ENCODE results near the gene NEAT1. TPM values are rescaled to one million over a fixed set of nuclear protein-coding genes. Genes with fewer than 3 reads are reported as not detected.

NEAT1 gene
- polyA plus RNA-seq: 1,000 to 10,000 TPM in 1 of 2 donors, 100 to 1,000 TPM in 1; 536 to 1,203 TPM

DNA sequence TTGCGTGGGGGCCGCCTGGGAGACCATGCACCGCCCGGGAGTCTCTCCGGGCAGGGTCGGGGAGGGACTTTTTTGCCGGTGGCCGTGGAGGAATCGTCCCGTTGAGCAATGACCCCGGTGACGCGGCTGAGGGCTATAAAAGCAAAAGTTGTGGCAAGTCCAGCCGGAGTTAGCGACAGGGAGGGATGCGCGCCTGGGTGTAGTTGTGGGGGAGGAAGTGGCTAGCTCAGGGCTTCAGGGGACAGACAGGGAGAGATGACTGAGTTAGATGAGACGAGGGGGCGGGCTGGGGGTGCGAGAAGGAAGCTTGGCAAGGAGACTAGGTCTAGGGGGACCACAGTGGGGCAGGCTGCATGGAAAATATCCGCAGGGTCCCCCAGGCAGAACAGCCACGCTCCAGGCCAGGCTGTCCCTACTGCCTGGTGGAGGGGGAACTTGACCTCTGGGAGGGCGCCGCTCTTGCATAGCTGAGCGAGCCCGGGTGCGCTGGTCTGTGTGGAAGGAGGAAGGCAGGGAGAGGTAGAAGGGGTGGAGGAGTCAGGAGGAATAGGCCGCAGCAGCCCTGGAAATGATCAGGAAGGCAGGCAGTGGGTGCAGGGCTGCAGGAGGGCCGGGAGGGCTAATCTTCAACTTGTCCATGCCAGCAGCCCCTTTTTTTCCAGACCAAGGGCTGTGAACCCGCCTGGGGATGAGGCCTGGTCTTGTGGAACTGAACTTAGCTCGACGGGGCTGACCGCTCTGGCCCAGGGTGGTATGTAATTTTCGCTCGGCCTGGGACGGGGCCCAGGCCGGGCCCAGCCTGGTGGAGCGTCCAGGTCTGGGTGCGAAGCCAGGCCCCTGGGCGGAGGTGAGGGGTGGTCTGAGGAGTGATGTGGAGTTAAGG lies at the start of gene NEAT1:
TSS of gene NEAT1 (plus strand) at position 166 of the 883 bp plus-strand sequence.
- Histone ChIP-seq H3K9me3 (ENCODE audit: control insufficient read depth in 2 of 2, insufficient read depth in 1 of 2, low read depth in 1 of 2, low read length in 1 of 2) (no peaks in the 10 kb centered on the region), H3K4me1 (ENCODE audit: control insufficient read depth in 2 of 2, insufficient read depth in 2 of 2, low read length in 1 of 2) (peaks cover 6 to 13% of the 10 kb centered on the region in 2 donors)

GRCh38 chr11:65373839-65374580 lies 48.6 kb upstream of the NEAT1 start:
- Histone ChIP-seq H3K27me3 (ENCODE audit: control insufficient read depth in 1 of 2, insufficient read depth in 2 of 2, low read length in 2 of 2) (no peaks in the 10 kb centered on the region), H3K4me3 (ENCODE audit: low read depth in 1 of 2, low read length in 2 of 2) (no peak overlapping the region)
- 84 to 90% methylated on average over 14 of the region's 14 CpGs for WGBS, 2 donors

More for the DNA sequence above, at the start of gene NEAT1:
- Histone ChIP-seq H3K27ac (ENCODE audit: low read depth in 2 of 2, low read length in 1 of 2) (peak within 1 kb of the TSS; percentile 99), H3K27me3 (ENCODE audit: control insufficient read depth in 1 of 2, insufficient read depth in 2 of 2, low read length in 2 of 2) (no peaks in the 10 kb centered on the region), H3K4me3 (ENCODE audit: low read depth in 1 of 2, low read length in 2 of 2) (peak within 1 kb of the TSS; percentile 87 to 100), H3K36me3 (ENCODE audit: control insufficient read depth in 2 of 2, insufficient read depth in 2 of 2, low read length in 1 of 2) (peaks cover 0 to 5% of the 10 kb centered on the region in 2 donors)
- 1% methylated on average over 39 to 40 of the region's 40 CpGs for WGBS, 2 donors

GRCh38 chr11:65375012-65375411 lies 47.6 kb upstream of the NEAT1 start:
- Histone ChIP-seq H3K4me3 (ENCODE audit: low read depth in 1 of 2, low read length in 2 of 2) (no peak overlapping the region), H3K27ac (ENCODE audit: low read depth in 2 of 2, low read length in 1 of 2) (peak overlapping the region in 1 of 2 donors; percentile 34), H3K4me1 (ENCODE audit: control insufficient read depth in 2 of 2, insufficient read depth in 2 of 2, low read length in 1 of 2) (peaks cover 2 to 3% of the 10 kb centered on the region in 2 donors), H3K27me3 (ENCODE audit: control insufficient read depth in 1 of 2, insufficient read depth in 2 of 2, low read length in 2 of 2) (no peaks in the 10 kb centered on the region), H3K36me3 (ENCODE audit: control insufficient read depth in 2 of 2, insufficient read depth in 2 of 2, low read length in 1 of 2) (no peaks in the 10 kb centered on the region), H3K9me3 (ENCODE audit: control insufficient read depth in 2 of 2, insufficient read depth in 1 of 2, low read depth in 1 of 2, low read length in 1 of 2) (no peaks in the 10 kb centered on the region)
- 61 to 65% methylated on average over 8 of the region's 8 CpGs for WGBS, 2 donors

More at GRCh38 chr11:65373839-65374580, 48.6 kb upstream of the NEAT1 start:
- no peaks in the 10 kb centered on the region for H3K9me3 ChIP-seq (ENCODE audit: control insufficient read depth in 2 of 2, insufficient read depth in 1 of 2, low read depth in 1 of 2, low read length in 1 of 2)
- H3K27ac ChIP-seq (ENCODE audit: low read depth in 2 of 2, low read length in 1 of 2): no peak overlapping the region
- peaks cover 2 to 3% of the 10 kb centered on the region in 2 donors for H3K4me1 ChIP-seq (ENCODE audit: control insufficient read depth in 2 of 2, insufficient read depth in 2 of 2, low read length in 1 of 2)
- H3K36me3 ChIP-seq (ENCODE audit: control insufficient read depth in 2 of 2, insufficient read depth in 2 of 2, low read length in 1 of 2): no peaks in the 10 kb centered on the region

DNA sequence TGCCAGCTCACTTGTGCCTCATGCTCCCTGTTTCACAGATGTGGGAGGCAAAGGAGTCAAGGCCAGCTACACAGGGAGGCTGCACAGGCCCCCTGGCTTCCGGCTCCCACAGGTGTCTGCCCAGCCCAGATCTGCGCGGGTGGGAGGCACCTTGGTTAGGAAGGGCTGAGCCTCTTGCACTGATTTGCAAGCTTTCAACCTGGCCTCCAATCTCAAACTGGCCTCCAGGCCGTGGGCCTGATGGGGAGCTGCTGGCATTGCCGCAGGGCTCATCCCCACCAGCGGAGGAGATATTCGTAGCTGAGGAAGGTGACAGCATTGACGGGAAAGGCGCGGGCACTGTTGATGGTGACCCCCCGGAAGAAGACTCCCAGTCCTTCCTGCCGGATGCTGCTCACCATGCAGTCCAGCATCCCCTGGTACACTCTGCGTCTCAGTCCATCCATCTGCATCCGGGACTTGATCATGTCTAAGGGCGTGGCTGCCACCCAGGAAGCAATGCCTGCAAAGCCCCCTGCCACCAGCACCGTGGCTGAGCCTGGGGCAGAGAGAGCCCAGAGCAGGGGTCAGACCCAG lies 46.4 kb upstream of the NEAT1 start:
- H3K4me3 ChIP-seq (ENCODE audit: low read depth in 1 of 2, low read length in 2 of 2): no peak overlapping the region
- H3K27me3 ChIP-seq (ENCODE audit: control insufficient read depth in 1 of 2, insufficient read depth in 2 of 2, low read length in 2 of 2): no peaks in the 10 kb centered on the region
- H3K4me1 ChIP-seq (ENCODE audit: control insufficient read depth in 2 of 2, insufficient read depth in 2 of 2, low read length in 1 of 2): peaks cover 5 to 10% of the 10 kb centered on the region in 2 donors
- no peaks in the 10 kb centered on the region for H3K36me3 ChIP-seq (ENCODE audit: control insufficient read depth in 2 of 2, insufficient read depth in 2 of 2, low read length in 1 of 2)
- H3K27ac ChIP-seq (ENCODE audit: low read depth in 2 of 2, low read length in 1 of 2): no peak overlapping the region
- no peaks in the 10 kb centered on the region for H3K9me3 ChIP-seq (ENCODE audit: control insufficient read depth in 2 of 2, insufficient read depth in 1 of 2, low read depth in 1 of 2, low read length in 1 of 2)
- 88 to 89% methylated on average over 16 of the region's 16 CpGs for WGBS, 2 donors

DNA sequence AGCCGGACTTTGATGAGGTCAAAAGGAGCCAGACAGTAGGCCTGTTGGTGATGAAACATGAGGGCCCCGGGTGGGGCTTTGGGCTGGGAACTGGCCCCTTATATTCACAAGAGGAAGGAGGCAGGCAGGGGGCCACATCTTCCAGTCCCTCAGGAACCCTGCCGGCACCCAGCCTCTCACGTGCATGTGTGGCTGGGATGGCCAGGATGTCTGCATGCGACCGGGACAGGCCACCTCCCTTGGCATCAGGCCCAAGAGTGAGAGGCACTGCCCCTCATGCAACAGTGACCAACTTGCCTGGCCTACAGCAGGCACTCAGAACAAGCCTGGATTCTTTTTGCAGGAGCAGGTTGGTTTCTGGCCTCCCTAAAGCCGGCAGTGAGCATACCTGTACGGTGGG lies 45.6 kb upstream of the NEAT1 start:
- WGBS, 2 donors: 74% methylated on average over 8 of the region's 8 CpGs
- Histone ChIP-seq H3K4me3 (ENCODE audit: low read depth in 1 of 2, low read length in 2 of 2) (no peak overlapping the region), H3K9me3 (ENCODE audit: control insufficient read depth in 2 of 2, insufficient read depth in 1 of 2, low read depth in 1 of 2, low read length in 1 of 2) (no peaks in the 10 kb centered on the region), H3K36me3 (ENCODE audit: control insufficient read depth in 2 of 2, insufficient read depth in 2 of 2, low read length in 1 of 2) (no peaks in the 10 kb centered on the region), H3K4me1 (ENCODE audit: control insufficient read depth in 2 of 2, insufficient read depth in 2 of 2, low read length in 1 of 2) (peaks cover 5 to 10% of the 10 kb centered on the region in 2 donors), H3K27ac (ENCODE audit: low read depth in 2 of 2, low read length in 1 of 2) (no peak overlapping the region), H3K27me3 (ENCODE audit: control insufficient read depth in 1 of 2, insufficient read depth in 2 of 2, low read length in 2 of 2) (no peaks in the 10 kb centered on the region)

- H3K27me3 ChIP-seq (ENCODE audit: control insufficient read depth in 1 of 2, insufficient read depth in 2 of 2, low read length in 2 of 2): no peaks in the 10 kb centered on the region
- H3K4me3 ChIP-seq (ENCODE audit: low read depth in 1 of 2, low read length in 2 of 2): no peak overlapping the region
- no peaks in the 10 kb centered on the region for H3K36me3 ChIP-seq (ENCODE audit: control insufficient read depth in 2 of 2, insufficient read depth in 2 of 2, low read length in 1 of 2)
- peaks cover 5 to 13% of the 10 kb centered on the region in 2 donors for H3K4me1 ChIP-seq (ENCODE audit: control insufficient read depth in 2 of 2, insufficient read depth in 2 of 2, low read length in 1 of 2)
- H3K9me3 ChIP-seq (ENCODE audit: control insufficient read depth in 2 of 2, insufficient read depth in 1 of 2, low read depth in 1 of 2, low read length in 1 of 2): no peaks in the 10 kb centered on the region
- peak overlapping the region in 1 of 2 donors; percentile 27 for H3K27ac ChIP-seq (ENCODE audit: low read depth in 2 of 2, low read length in 1 of 2)
- WGBS, 2 donors: 88 to 90% methylated on average over 8 of the region's 8 CpGs
These were observed 44.8 kb upstream of the NEAT1 start for GRCh38 chr11:65377777-65378176.

DNA sequence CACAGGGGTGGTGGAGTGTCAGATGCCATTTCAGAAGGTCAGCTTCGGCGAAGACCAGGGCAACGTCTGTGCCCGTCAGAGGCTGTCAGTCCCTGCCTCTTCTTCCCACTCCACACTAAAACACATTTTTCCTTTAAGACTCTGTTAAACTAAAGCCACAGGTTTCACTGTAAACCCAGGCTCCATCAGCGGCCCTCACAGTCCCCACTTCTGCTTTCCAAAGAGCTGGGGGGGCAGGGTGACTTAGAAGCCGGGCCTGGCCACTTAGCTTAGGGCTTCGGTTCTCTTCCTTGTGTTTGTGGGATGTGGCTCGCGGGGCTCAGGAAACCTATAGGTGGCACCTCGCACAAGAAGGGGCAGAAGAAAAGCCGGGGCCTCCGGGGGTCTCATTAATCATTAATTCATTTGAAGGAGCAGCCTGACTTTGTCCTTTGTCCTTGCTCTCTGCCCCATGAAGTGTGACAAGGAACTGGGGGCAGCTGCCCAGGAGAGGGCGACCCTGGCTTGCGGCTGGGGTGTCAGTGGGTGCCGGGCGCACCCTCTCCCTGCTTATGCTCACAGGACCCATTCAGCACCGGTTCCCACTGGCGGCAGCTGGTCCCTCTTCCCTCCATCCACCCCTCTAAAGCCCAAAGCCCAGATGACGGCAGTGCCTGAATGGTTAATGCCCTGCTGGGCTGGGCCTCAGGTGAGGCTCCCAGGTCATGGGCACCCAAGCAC lies 44.2 kb upstream of the NEAT1 start:
- H3K4me1 ChIP-seq (ENCODE audit: control insufficient read depth in 2 of 2, insufficient read depth in 2 of 2, low read length in 1 of 2): peaks cover 5 to 18% of the 10 kb centered on the region in 2 donors
- no peaks in the 10 kb centered on the region for H3K27me3 ChIP-seq (ENCODE audit: control insufficient read depth in 1 of 2, insufficient read depth in 2 of 2, low read length in 2 of 2)
- no peaks in the 10 kb centered on the region for H3K36me3 ChIP-seq (ENCODE audit: control insufficient read depth in 2 of 2, insufficient read depth in 2 of 2, low read length in 1 of 2)
- H3K27ac ChIP-seq (ENCODE audit: low read depth in 2 of 2, low read length in 1 of 2): peak overlapping the region in 1 of 2 donors; percentile 27
- H3K4me3 ChIP-seq (ENCODE audit: low read depth in 1 of 2, low read length in 2 of 2): no peak overlapping the region
- no peaks in the 10 kb centered on the region for H3K9me3 ChIP-seq (ENCODE audit: control insufficient read depth in 2 of 2, insufficient read depth in 1 of 2, low read depth in 1 of 2, low read length in 1 of 2)
- 66 to 81% methylated on average over 19 of the region's 19 CpGs for WGBS, 2 donors

GRCh38 chr11:65378928-65379638 lies 43.5 kb upstream of the NEAT1 start:
- 85 to 93% methylated on average over 14 of the region's 14 CpGs for WGBS, 2 donors
- no peaks in the 10 kb centered on the region for H3K36me3 ChIP-seq (ENCODE audit: control insufficient read depth in 2 of 2, insufficient read depth in 2 of 2, low read length in 1 of 2)
- peak overlapping the region in 1 of 2 donors; percentile 24 for H3K27ac ChIP-seq (ENCODE audit: low read depth in 2 of 2, low read length in 1 of 2)
- no peaks in the 10 kb centered on the region for H3K27me3 ChIP-seq (ENCODE audit: control insufficient read depth in 1 of 2, insufficient read depth in 2 of 2, low read length in 2 of 2)
- H3K4me1 ChIP-seq (ENCODE audit: control insufficient read depth in 2 of 2, insufficient read depth in 2 of 2, low read length in 1 of 2): peaks cover 5 to 21% of the 10 kb centered on the region in 2 donors
- H3K4me3 ChIP-seq (ENCODE audit: low read depth in 1 of 2, low read length in 2 of 2): no peak overlapping the region
- H3K9me3 ChIP-seq (ENCODE audit: control insufficient read depth in 2 of 2, insufficient read depth in 1 of 2, low read depth in 1 of 2, low read length in 1 of 2): no peaks in the 10 kb centered on the region

Data from esophagus (tissue), 2 donors.